PFSK-1 (cell line): ENCODE data around the gene CREB3L4.

Source experiments
- FOXP2 ChIP-seq: optimal IDR thresholded peaks from 2 replicates; pipeline ENCODE3; 2011; ENCODE audit warnings: borderline replicate concordance, control low read depth, inconsistent platforms; ENCODE audit not compliant: insufficient read depth; ENCODE audit errors: extremely low read length, extremely low read depth
- POLR2AphosphoS5 ChIP-seq: IDR thresholded peaks from 2 replicates; pipeline ENCODE4 v1.6.1; 2012; ENCODE audit warnings: low read depth, mild to moderate bottlenecking, control low read depth, low read length, moderate library complexity
- SIN3A ChIP-seq: IDR thresholded peaks from 2 replicates; pipeline ENCODE4 v1.6.1; 2012; ENCODE audit warnings: mild to moderate bottlenecking, low read length, moderate library complexity, borderline replicate concordance; ENCODE audit not compliant: insufficient read depth
- TAF1 ChIP-seq: IDR thresholded peaks from 2 replicates; pipeline ENCODE4 v1.6.1; 2012; ENCODE audit warnings: low read length, control low read depth, borderline replicate concordance; ENCODE audit not compliant: insufficient read depth
- TF ChIP-seq, protein P1 (sequence below), 2 experiments: IDR thresholded peaks; 2 replicates each; pipeline versions ENCODE4 v1.6.1 to v1.8.0; 2011 to 2012; ENCODE audit warnings: low read depth in 2 of 2, low read length in 2 of 2, control low read depth in 1 of 2, inconsistent platforms in 1 of 2, mild to moderate bottlenecking in 1 of 2, moderate library complexity in 1 of 2; ENCODE audit not compliant: insufficient read depth in 1 of 2

GRCh38 chr1:153984123-153984894 lies 16.6 kb downstream of the CREB3L4 start:
- no peak for TF ChIP-seq POLR2AphosphoS5
- TF ChIP-seq TAF1: no peak
- TF ChIP-seq SIN3A: no peak
- TF ChIP-seq, protein P1, sequence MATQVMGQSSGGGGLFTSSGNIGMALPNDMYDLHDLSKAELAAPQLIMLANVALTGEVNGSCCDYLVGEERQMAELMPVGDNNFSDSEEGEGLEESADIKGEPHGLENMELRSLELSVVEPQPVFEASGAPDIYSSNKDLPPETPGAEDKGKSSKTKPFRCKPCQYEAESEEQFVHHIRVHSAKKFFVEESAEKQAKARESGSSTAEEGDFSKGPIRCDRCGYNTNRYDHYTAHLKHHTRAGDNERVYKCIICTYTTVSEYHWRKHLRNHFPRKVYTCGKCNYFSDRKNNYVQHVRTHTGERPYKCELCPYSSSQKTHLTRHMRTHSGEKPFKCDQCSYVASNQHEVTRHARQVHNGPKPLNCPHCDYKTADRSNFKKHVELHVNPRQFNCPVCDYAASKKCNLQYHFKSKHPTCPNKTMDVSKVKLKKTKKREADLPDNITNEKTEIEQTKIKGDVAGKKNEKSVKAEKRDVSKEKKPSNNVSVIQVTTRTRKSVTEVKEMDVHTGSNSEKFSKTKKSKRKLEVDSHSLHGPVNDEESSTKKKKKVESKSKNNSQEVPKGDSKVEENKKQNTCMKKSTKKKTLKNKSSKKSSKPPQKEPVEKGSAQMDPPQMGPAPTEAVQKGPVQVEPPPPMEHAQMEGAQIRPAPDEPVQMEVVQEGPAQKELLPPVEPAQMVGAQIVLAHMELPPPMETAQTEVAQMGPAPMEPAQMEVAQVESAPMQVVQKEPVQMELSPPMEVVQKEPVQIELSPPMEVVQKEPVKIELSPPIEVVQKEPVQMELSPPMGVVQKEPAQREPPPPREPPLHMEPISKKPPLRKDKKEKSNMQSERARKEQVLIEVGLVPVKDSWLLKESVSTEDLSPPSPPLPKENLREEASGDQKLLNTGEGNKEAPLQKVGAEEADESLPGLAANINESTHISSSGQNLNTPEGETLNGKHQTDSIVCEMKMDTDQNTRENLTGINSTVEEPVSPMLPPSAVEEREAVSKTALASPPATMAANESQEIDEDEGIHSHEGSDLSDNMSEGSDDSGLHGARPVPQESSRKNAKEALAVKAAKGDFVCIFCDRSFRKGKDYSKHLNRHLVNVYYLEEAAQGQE (IDR thresholded peaks at IDR 0.05; ENCODE audit: insufficient read depth in 1 of 2, low read depth in 2 of 2, low read length in 2 of 2): no peak
- no peak for TF ChIP-seq FOXP2
